ENCODE data around the gene EZH2.

EZH2 gene

GRCh38 chr7:148821422-148821821 is 62.7 kb downstream of the EZH2 start:
- H3K27me3 ChIP-seq (ENCODE audit: control insufficient read depth in 5 of 5, insufficient read depth in 4 of 5, low read length in 5 of 5), result no peaks in the 10 kb centered on the region

GRCh38 chr7:148819697-148820360 is 64.3 kb downstream of the EZH2 start:
- no peaks in the 10 kb centered on the region for H3K9me3 ChIP-seq (ENCODE audit: control insufficient read depth in 5 of 5, low read length in 5 of 5)
- no peaks in the 10 kb centered on the region for H3K27me3 ChIP-seq (ENCODE audit: control insufficient read depth in 5 of 5, insufficient read depth in 4 of 5, low read length in 5 of 5)
- H3K4me3 ChIP-seq (ENCODE audit: low read depth in 1 of 5, low read length in 5 of 5), result no peak overlapping the region
- no peak overlapping the region for H3K9ac ChIP-seq (ENCODE audit: low read length in 5 of 5)
- H3K36me3 ChIP-seq (ENCODE audit: control insufficient read depth in 5 of 5, insufficient read depth in 5 of 5, low read length in 5 of 5), result peaks cover 0 to 5% (median 0%) of the 10 kb centered on the region in 5 donors
- H3K4me1 ChIP-seq (ENCODE audit: control insufficient read depth in 5 of 5, insufficient read depth in 5 of 5, low read length in 5 of 5), result no peaks in the 10 kb centered on the region
- no peak overlapping the region for H3K27ac ChIP-seq (ENCODE audit: low read depth, low read length)

More at GRCh38 chr7:148821422-148821821, 62.7 kb downstream of the EZH2 start:
- Histone ChIP-seq H3K9me3 (ENCODE audit: control insufficient read depth in 5 of 5, low read length in 5 of 5) (no peaks in the 10 kb centered on the region), H3K36me3 (ENCODE audit: control insufficient read depth in 5 of 5, insufficient read depth in 5 of 5, low read length in 5 of 5) (peaks cover 0 to 2% (median 0%) of the 10 kb centered on the region in 5 donors), H3K9ac (ENCODE audit: low read length in 5 of 5) (no peak overlapping the region), H3K4me3 (ENCODE audit: low read depth in 1 of 5, low read length in 5 of 5) (no peak overlapping the region), H3K27ac (ENCODE audit: low read depth, low read length) (no peak overlapping the region), H3K4me1 (ENCODE audit: control insufficient read depth in 5 of 5, insufficient read depth in 5 of 5, low read length in 5 of 5) (no peaks in the 10 kb centered on the region)

- no peak overlapping the region for H3K27ac ChIP-seq (ENCODE audit: low read depth, low read length)
- no peaks in the 10 kb centered on the region for H3K27me3 ChIP-seq (ENCODE audit: control insufficient read depth in 5 of 5, insufficient read depth in 4 of 5, low read length in 5 of 5)
- H3K9me3 ChIP-seq (ENCODE audit: control insufficient read depth in 5 of 5, low read length in 5 of 5), result no peaks in the 10 kb centered on the region
- H3K4me3 ChIP-seq (ENCODE audit: low read depth in 1 of 5, low read length in 5 of 5), result no peak overlapping the region
- H3K4me1 ChIP-seq (ENCODE audit: control insufficient read depth in 5 of 5, insufficient read depth in 5 of 5, low read length in 5 of 5), result no peaks in the 10 kb centered on the region
- peaks cover 0 to 5% (median 2%) of the 10 kb centered on the region in 5 donors for H3K36me3 ChIP-seq (ENCODE audit: control insufficient read depth in 5 of 5, insufficient read depth in 5 of 5, low read length in 5 of 5)
- H3K9ac ChIP-seq (ENCODE audit: low read length in 5 of 5), result no peak overlapping the region
These were observed 68.5 kb downstream of the EZH2 start for GRCh38 chr7:148815612-148816011.

- H3K27ac ChIP-seq (ENCODE audit: low read depth, low read length), result no peak overlapping the region
- H3K27me3 ChIP-seq (ENCODE audit: control insufficient read depth in 5 of 5, insufficient read depth in 4 of 5, low read length in 5 of 5), result no peaks in the 10 kb centered on the region
- no peaks in the 10 kb centered on the region for H3K9me3 ChIP-seq (ENCODE audit: control insufficient read depth in 5 of 5, low read length in 5 of 5)
- peaks cover 0 to 7% (median 2%) of the 10 kb centered on the region in 5 donors for H3K36me3 ChIP-seq (ENCODE audit: control insufficient read depth in 5 of 5, insufficient read depth in 5 of 5, low read length in 5 of 5)
- H3K4me1 ChIP-seq (ENCODE audit: control insufficient read depth in 5 of 5, insufficient read depth in 5 of 5, low read length in 5 of 5), result peaks cover 0 to 4% (median 0%) of the 10 kb centered on the region in 5 donors
- no peak overlapping the region for H3K9ac ChIP-seq (ENCODE audit: low read length in 5 of 5)
- H3K4me3 ChIP-seq (ENCODE audit: low read depth in 1 of 5, low read length in 5 of 5), result no peak overlapping the region
These were observed 69.0 kb downstream of the EZH2 start for GRCh38 chr7:148814922-148815559.

- H3K9me3 ChIP-seq (ENCODE audit: control insufficient read depth in 5 of 5, low read length in 5 of 5), result no peaks in the 10 kb centered on the region
- H3K27ac ChIP-seq (ENCODE audit: low read depth, low read length), result no peak overlapping the region
- no peak overlapping the region for H3K9ac ChIP-seq (ENCODE audit: low read length in 5 of 5)
- no peaks in the 10 kb centered on the region for H3K27me3 ChIP-seq (ENCODE audit: control insufficient read depth in 5 of 5, insufficient read depth in 4 of 5, low read length in 5 of 5)
- H3K36me3 ChIP-seq (ENCODE audit: control insufficient read depth in 5 of 5, insufficient read depth in 5 of 5, low read length in 5 of 5), result peaks cover 0 to 10% (median 0%) of the 10 kb centered on the region in 5 donors
- H3K4me1 ChIP-seq (ENCODE audit: control insufficient read depth in 5 of 5, insufficient read depth in 5 of 5, low read length in 5 of 5), result peaks cover 0 to 5% (median 0%) of the 10 kb centered on the region in 5 donors
- no peak overlapping the region for H3K4me3 ChIP-seq (ENCODE audit: low read depth in 1 of 5, low read length in 5 of 5)
These were observed 70.2 kb downstream of the EZH2 start for GRCh38 chr7:148813890-148814289.

GRCh38 chr7:148811892-148812291 is 72.2 kb downstream of the EZH2 start:
- Histone ChIP-seq H3K4me3 (ENCODE audit: low read depth in 1 of 5, low read length in 5 of 5) (no peak overlapping the region), H3K9me3 (ENCODE audit: control insufficient read depth in 5 of 5, low read length in 5 of 5) (no peaks in the 10 kb centered on the region), H3K27ac (ENCODE audit: low read depth, low read length) (no peak overlapping the region), H3K9ac (ENCODE audit: low read length in 5 of 5) (no peak overlapping the region), H3K4me1 (ENCODE audit: control insufficient read depth in 5 of 5, insufficient read depth in 5 of 5, low read length in 5 of 5) (peaks cover 0 to 5% (median 0%) of the 10 kb centered on the region in 5 donors), H3K36me3 (ENCODE audit: control insufficient read depth in 5 of 5, insufficient read depth in 5 of 5, low read length in 5 of 5) (peaks cover 4 to 15% (median 7%) of the 10 kb centered on the region in 5 donors), H3K27me3 (ENCODE audit: control insufficient read depth in 5 of 5, insufficient read depth in 4 of 5, low read length in 5 of 5) (no peaks in the 10 kb centered on the region)

GRCh38 chr7:148809856-148810255 is 74.2 kb downstream of the EZH2 start:
- Histone ChIP-seq H3K9ac (ENCODE audit: low read length in 5 of 5) (no peak overlapping the region), H3K4me3 (ENCODE audit: low read depth in 1 of 5, low read length in 5 of 5) (no peak overlapping the region), H3K27ac (ENCODE audit: low read depth, low read length) (no peak overlapping the region), H3K4me1 (ENCODE audit: control insufficient read depth in 5 of 5, insufficient read depth in 5 of 5, low read length in 5 of 5) (peaks cover 0 to 5% (median 0%) of the 10 kb centered on the region in 5 donors), H3K27me3 (ENCODE audit: control insufficient read depth in 5 of 5, insufficient read depth in 4 of 5, low read length in 5 of 5) (no peaks in the 10 kb centered on the region), H3K36me3 (ENCODE audit: control insufficient read depth in 5 of 5, insufficient read depth in 5 of 5, low read length in 5 of 5) (peaks cover 5 to 21% (median 9%) of the 10 kb centered on the region in 5 donors), H3K9me3 (ENCODE audit: control insufficient read depth in 5 of 5, low read length in 5 of 5) (no peaks in the 10 kb centered on the region)

GRCh38 chr7:148807436-148807835 is 76.7 kb downstream of the EZH2 start:
- H3K36me3 ChIP-seq (ENCODE audit: control insufficient read depth in 5 of 5, insufficient read depth in 5 of 5, low read length in 5 of 5), result peaks cover 5 to 27% (median 17%) of the 10 kb centered on the region in 5 donors
- no peak overlapping the region for H3K27ac ChIP-seq (ENCODE audit: low read depth, low read length)
- no peaks in the 10 kb centered on the region for H3K27me3 ChIP-seq (ENCODE audit: control insufficient read depth in 5 of 5, insufficient read depth in 4 of 5, low read length in 5 of 5)
- no peak overlapping the region for H3K9ac ChIP-seq (ENCODE audit: low read length in 5 of 5)
- H3K4me1 ChIP-seq (ENCODE audit: control insufficient read depth in 5 of 5, insufficient read depth in 5 of 5, low read length in 5 of 5), result peaks cover 0 to 5% (median 0%) of the 10 kb centered on the region in 5 donors
- H3K9me3 ChIP-seq (ENCODE audit: control insufficient read depth in 5 of 5, low read length in 5 of 5), result no peaks in the 10 kb centered on the region
- no peak overlapping the region for H3K4me3 ChIP-seq (ENCODE audit: low read depth in 1 of 5, low read length in 5 of 5)

- H3K36me3 ChIP-seq (ENCODE audit: control insufficient read depth in 5 of 5, insufficient read depth in 5 of 5, low read length in 5 of 5), result peaks cover 5 to 34% (median 29%) of the 10 kb centered on the region in 5 donors
- H3K27me3 ChIP-seq (ENCODE audit: control insufficient read depth in 5 of 5, insufficient read depth in 4 of 5, low read length in 5 of 5), result no peaks in the 10 kb centered on the region
- no peaks in the 10 kb centered on the region for H3K9me3 ChIP-seq (ENCODE audit: control insufficient read depth in 5 of 5, low read length in 5 of 5)
- peaks cover 0 to 5% (median 0%) of the 10 kb centered on the region in 5 donors for H3K4me1 ChIP-seq (ENCODE audit: control insufficient read depth in 5 of 5, insufficient read depth in 5 of 5, low read length in 5 of 5)
- no peak overlapping the region for H3K27ac ChIP-seq (ENCODE audit: low read depth, low read length)
- no peak overlapping the region for H3K9ac ChIP-seq (ENCODE audit: low read length in 5 of 5)
- no peak overlapping the region for H3K4me3 ChIP-seq (ENCODE audit: low read depth in 1 of 5, low read length in 5 of 5)
These were observed 77.9 kb downstream of the EZH2 start for GRCh38 chr7:148806187-148806586.

Data from subcutaneous abdominal adipose tissue (tissue), 5 donors.